Uterus (tissue), 4 donors: ENCODE measurements around the gene GMPPB. TPM values are rescaled to one million over a fixed set of nuclear protein-coding genes. Genes with fewer than 3 reads are reported as not detected.

Experiments
- DNase-seq, 2 donors: peaks; one replicate each; pipeline ENCODE4 v3.0.0-alpha.2; 2019 to 2020
- H3K27ac ChIP-seq, 2 donors: fragments of 200-600 bp; sonication (generic); 1 replicate in 1 of 2; 2 replicates in 1 of 2; pipeline ENCODE4 v1.5.1; 2016 to 2018
- H3K27me3 ChIP-seq, 2 donors: fragments of 200-600 bp; sonication (generic); one replicate each; pipeline ENCODE4 v1.5.1; 2018 to 2019; ENCODE audit warnings: control low read depth in 1 of 2
- H3K36me3 ChIP-seq, 2 donors: fragments of 200-600 bp; sonication (generic); one replicate each; pipeline ENCODE4 v1.5.1; 2019; ENCODE audit warnings: control low read depth in 1 of 2
- H3K4me1 ChIP-seq, 2 donors: fragments of 200-600 bp; sonication (generic); one replicate each; pipeline ENCODE4 v1.5.1; 2018 to 2019; ENCODE audit warnings: control low read depth in 1 of 2
- H3K4me3 ChIP-seq, 2 donors: fragments of 200-600 bp; sonication (generic); 1 replicate in 1 of 2; 2 replicates in 1 of 2; pipeline ENCODE4 v1.5.1; 2018 to 2019; ENCODE audit warnings: mild to moderate bottlenecking in 1 of 2
- H3K9me3 ChIP-seq, 2 donors: fragments of 200-600 bp; sonication (generic); one replicate each; pipeline ENCODE4 v1.5.1; 2019; ENCODE audit warnings: control low read depth in 1 of 2
- POLR2A ChIP-seq, 2 donors: fragments of 450-650 bp; IDR thresholded peaks; one replicate each; pipeline ENCODE4 v1.6.1; 2016; ENCODE audit warnings: antibody characterized with exemption in 2 of 2, mild to moderate bottlenecking in 1 of 2, moderate library complexity in 1 of 2
- intact Hi-C: fragments of 100-400 bp; cut with DNase I; formaldehyde crosslinking; loops from one replicate; pipeline ENCODE4 v1.15.1; 2023; ENCODE audit warnings: low total_unique reads
- total RNA-seq, 4 donors: library from RNA; depleted of rRNA in 3 of 4; stranded (reverse); fragments of >200 nt in 3 of 4; gene quantifications; one replicate each; pipeline versions ENCODE4 v1.1.0 to v1.2.4, GENCODE V29; 2014 to 2023
- TF ChIP-seq, protein P1 (sequence below), 4 experiments: fragments of 200-600 bp in 2 of 4; fragments of 450-650 bp in 2 of 4; sonication (generic) in 2 of 4; IDR thresholded peaks; one replicate each; pipeline ENCODE4 v1.5.1; 2016 to 2019; ENCODE audit warnings: antibody characterized with exemption in 4 of 4, mild to moderate bottlenecking in 2 of 4, moderate library complexity in 1 of 4
- donor health status: DM: yes; HTN: yes; CAD: no.

Gene GMPPB
- total RNA-seq, 4 donors from 2014 or later: 7.7 to 44.8 (median 27.1) TPM

DNA sequence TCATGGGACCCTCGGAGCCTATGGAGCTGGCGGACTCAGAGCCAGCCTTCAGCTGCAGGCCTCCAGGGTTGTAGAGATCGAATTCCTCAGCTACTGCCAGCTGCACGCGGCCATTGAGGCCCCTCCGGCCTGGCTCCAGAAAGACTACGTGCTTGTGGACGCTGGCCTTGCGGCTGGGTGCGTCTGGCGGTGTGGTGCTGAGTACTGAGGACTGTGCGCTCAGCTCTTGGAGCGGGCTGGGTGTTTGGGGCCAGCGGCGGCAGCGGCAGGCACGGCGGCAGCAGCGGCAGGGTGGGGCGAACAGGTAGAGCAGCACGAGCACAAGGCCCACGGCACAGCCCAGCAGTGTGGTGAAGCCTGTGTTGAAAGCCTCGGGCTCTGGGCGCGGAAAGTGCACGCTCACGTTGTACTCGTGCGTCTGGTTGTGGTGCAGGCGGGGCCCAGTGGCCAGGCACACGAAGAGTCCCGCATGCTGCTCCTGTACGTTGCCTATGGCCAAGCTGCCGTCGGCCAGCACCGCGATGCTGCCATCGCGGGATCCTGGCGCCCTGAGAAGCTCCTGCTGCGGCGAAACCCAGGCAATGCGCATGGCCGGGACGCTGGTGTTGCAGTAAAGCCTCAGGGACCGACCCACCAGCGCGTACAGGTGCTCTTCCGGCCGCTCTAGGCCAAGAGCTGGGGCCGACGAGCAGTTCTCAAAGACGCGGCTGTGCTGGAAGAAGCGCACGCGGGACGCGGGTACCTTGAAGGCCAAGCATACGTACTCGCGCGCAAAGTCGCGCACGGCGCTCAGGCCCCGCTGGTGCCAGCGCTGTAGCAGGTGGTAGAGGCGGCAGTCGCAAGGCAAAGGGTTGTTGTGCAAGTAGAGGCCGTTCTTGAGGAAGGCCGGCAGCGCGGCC, 5.5 kb downstream of the GMPPB start:
- Histone ChIP-seq H3K36me3 (no peaks in the 10 kb centered on the region), H3K27me3 (no peaks in the 10 kb centered on the region), H3K9me3 (no peaks in the 10 kb centered on the region), H3K4me1 (peaks cover 0 to 12% of the 10 kb centered on the region in 2 donors), H3K27ac (no peak overlapping the region), H3K4me3 (no peak overlapping the region)
- peak in 1 of 2 donors; percentile 18 for DNase-seq
- intact Hi-C loops: no loop called here
- no peak for TF ChIP-seq POLR2A (IDR thresholded peaks at IDR 0.05)
- TF ChIP-seq, protein P1, sequence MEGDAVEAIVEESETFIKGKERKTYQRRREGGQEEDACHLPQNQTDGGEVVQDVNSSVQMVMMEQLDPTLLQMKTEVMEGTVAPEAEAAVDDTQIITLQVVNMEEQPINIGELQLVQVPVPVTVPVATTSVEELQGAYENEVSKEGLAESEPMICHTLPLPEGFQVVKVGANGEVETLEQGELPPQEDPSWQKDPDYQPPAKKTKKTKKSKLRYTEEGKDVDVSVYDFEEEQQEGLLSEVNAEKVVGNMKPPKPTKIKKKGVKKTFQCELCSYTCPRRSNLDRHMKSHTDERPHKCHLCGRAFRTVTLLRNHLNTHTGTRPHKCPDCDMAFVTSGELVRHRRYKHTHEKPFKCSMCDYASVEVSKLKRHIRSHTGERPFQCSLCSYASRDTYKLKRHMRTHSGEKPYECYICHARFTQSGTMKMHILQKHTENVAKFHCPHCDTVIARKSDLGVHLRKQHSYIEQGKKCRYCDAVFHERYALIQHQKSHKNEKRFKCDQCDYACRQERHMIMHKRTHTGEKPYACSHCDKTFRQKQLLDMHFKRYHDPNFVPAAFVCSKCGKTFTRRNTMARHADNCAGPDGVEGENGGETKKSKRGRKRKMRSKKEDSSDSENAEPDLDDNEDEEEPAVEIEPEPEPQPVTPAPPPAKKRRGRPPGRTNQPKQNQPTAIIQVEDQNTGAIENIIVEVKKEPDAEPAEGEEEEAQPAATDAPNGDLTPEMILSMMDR (IDR thresholded peaks at IDR 0.05): no peak

DNA sequence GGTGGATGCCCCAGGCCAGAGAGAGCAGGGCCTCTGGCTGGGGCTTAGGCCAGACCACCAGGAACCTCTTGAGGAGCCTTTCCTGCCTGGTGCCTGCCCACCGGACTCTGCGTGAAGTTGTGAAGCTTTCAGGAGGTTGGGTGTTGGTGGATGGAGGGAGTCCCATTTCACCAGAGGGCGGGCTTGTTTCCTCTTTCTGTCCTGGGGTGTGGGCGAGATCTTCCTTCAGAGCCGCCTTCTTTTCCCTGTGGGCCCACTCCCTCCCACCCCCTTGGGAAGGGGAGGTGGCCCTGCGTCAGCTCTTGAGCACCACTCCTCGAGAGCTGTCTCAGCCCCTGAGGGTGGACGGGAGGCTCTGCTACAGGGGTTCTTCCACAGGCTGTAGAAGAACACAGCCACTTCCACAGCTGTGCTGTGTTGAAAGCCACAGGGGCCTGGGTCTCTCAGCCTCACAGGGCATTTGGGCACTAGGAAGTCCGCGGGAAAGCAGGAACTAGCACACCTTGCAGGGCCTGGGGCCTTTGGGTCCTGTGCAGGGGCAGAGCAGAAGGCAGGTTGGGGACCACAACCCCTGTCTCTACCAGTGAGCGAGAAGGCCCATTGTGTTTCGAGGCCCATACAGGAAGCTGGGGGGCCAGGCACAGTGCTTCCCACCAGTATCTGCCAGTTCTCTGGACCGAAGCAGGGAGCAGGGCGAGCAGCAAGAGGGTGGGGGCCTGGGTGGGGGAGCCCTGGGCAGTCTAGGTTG, 6.4 kb downstream of the GMPPB start:
- Histone ChIP-seq H3K4me1 (peaks cover 0 to 5% of the 10 kb centered on the region in 2 donors), H3K36me3 (no peaks in the 10 kb centered on the region), H3K27me3 (no peaks in the 10 kb centered on the region), H3K9me3 (no peaks in the 10 kb centered on the region), H3K4me3 (no peak overlapping the region), H3K27ac (no peak overlapping the region)
- intact Hi-C loops: no loop called here
- DNase-seq: peak in 1 of 2 donors; percentile 12
- no peak for TF ChIP-seq POLR2A (IDR thresholded peaks at IDR 0.05)
- TF ChIP-seq, protein P1 (IDR thresholded peaks at IDR 0.05): no peak

DNA sequence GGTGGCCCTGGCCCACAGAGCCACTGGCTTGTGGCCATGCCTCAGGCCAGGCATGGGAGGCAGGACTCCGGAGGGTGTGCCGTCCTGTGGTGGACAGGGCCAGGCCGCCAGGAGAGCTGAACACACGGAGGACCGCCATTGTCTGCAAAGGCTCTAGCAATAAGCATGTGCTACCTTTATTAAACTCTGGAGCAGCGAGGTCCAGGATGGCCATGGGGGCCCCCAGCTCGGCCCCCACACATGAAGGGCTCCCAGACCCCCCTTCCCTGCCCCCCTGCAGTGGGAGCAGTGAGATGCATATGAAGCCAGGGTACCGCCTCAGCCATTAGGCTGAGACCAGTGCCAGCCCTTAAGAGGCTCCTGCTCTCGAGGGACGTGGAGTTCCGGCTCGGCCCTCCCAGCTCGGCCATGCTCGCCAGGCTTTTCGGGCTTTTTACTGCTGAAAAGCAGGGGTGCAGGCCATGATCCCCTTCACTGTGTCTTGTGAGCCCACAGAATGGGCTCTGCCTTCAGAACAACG, 7.0 kb downstream of the GMPPB start:
- H3K27ac ChIP-seq: no peak overlapping the region
- no peak overlapping the region for H3K4me3 ChIP-seq
- H3K4me1 ChIP-seq: peaks cover 0 to 4% of the 10 kb centered on the region in 2 donors
- H3K9me3 ChIP-seq: no peaks in the 10 kb centered on the region
- DNase-seq: peak in 1 of 2 donors; percentile 13
- H3K36me3 ChIP-seq: no peaks in the 10 kb centered on the region
- intact Hi-C loops: no loop called here
- TF ChIP-seq, protein P1 (IDR thresholded peaks at IDR 0.05): no peak
- TF ChIP-seq POLR2A (IDR thresholded peaks at IDR 0.05): no peak
- no peaks in the 10 kb centered on the region for H3K27me3 ChIP-seq

DNA sequence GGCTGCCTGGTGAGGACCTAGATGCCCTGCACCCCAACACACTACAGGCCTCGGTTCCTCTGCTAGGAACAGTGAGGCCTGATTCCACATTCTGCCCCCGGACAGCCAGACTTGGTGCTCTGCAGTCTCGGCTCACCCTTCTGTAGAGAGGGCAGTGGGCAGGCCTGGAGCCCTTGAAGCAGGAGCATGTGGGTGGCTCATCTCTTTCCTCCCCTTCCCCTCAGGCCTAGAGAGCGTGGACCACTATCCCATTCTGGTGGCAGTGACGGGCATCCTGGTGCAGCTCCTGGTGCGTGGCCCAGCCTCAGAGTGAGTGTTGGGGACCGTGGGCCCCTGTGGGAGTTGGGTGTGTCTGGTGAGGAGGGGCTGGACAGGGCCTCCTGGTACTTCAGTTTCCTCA, 7.6 kb downstream of the GMPPB start:
- TF ChIP-seq, protein P1 (IDR thresholded peaks at IDR 0.05): no peak
- TF ChIP-seq POLR2A (IDR thresholded peaks at IDR 0.05): no peak
- Histone ChIP-seq H3K9me3 (no peaks in the 10 kb centered on the region), H3K27ac (no peak overlapping the region), H3K36me3 (no peaks in the 10 kb centered on the region), H3K4me3 (no peak overlapping the region), H3K27me3 (no peaks in the 10 kb centered on the region), H3K4me1 (peaks cover 0 to 4% of the 10 kb centered on the region in 2 donors)
- DNase-seq: peak in 1 of 2 donors; percentile 14
- intact Hi-C loops: no loop called here
